ENCODE data around the gene FUBP1. TPM values are rescaled to one million over a fixed set of nuclear protein-coding genes. Genes with fewer than 3 reads are reported as not detected.

Gene FUBP1
- total and polyA plus RNA-seq, 2 donors (not counting 1 experiment from before 2014, with no cell fraction given) = 95.8 to 249 TPM

- no peak overlapping the region for H3K4me3 ChIP-seq (ENCODE audit: control extremely low read depth in 1 of 5, extremely low read depth in 1 of 5, insufficient read depth in 1 of 5, low read depth in 2 of 5, low read length in 4 of 5)
- TF ChIP-seq EZH2 (IDR thresholded peaks at IDR 0.05; ENCODE audit: borderline replicate concordance, insufficient read depth, low read depth, low read length, poor library complexity, severe bottlenecking) = no peak
- no peak for TF ChIP-seq CTCF (IDR thresholded peaks at IDR 0.05)
- H3K4me1 ChIP-seq (ENCODE audit: control insufficient read depth in 2 of 2, insufficient read depth in 2 of 2, low read length in 2 of 2) = no peaks in the 10 kb centered on the region
- intact Hi-C loops (cut with micrococcal nuclease) = no loop called here
- ChIA-PET CTCF (no interaction called here), POLR2A (no interaction called here)
- no peaks in the 10 kb centered on the region for H3K27me3 Mint-ChIP-seq
- DNase-seq (no peak), ATAC-seq (ENCODE audit: low read depth) (no peak)
- no peak overlapping the region for H3K4me3 Mint-ChIP-seq
- peaks cover 62% of the 10 kb centered on the region for H3K79me2 ChIP-seq (ENCODE audit: control insufficient read depth, insufficient read depth, low read length)
- H3K27me3 ChIP-seq (replicated peaks in 1 of 4; ENCODE audit: control extremely low read depth in 1 of 4, control insufficient read depth in 3 of 4, insufficient read depth in 4 of 4, low read length in 3 of 4) = no peaks in the 10 kb centered on the region
- no peaks in the 10 kb centered on the region for H3K9me3 Mint-ChIP-seq (ENCODE audit: insufficient read depth)
- H3K36me3 ChIP-seq (replicated peaks in 1 of 2; ENCODE audit: control extremely low read depth in 1 of 2, control insufficient read depth in 1 of 2, extremely low read depth in 1 of 2, insufficient read depth in 2 of 2, low read length in 1 of 2) = peaks cover 37 to 97% of the 10 kb centered on the region in 2 experiments
- peaks cover 67% of the 10 kb centered on the region for H4K20me1 ChIP-seq (ENCODE audit: control insufficient read depth, insufficient read depth, low read length, poor library complexity, severe bottlenecking)
- H2AFZ ChIP-seq (ENCODE audit: insufficient read depth, low read depth, low read length, poor library complexity, severe bottlenecking) = no peak overlapping the region
- H3K4me2 ChIP-seq (replicated peaks; ENCODE audit: low read depth, low read length, poor library complexity, severe bottlenecking) = no peak overlapping the region
- no peak overlapping the region for H3K27ac Mint-ChIP-seq
- H3K9me3 ChIP-seq (ENCODE audit: control extremely low read depth in 1 of 3, control insufficient read depth in 2 of 3, insufficient read depth in 1 of 3, low read length in 2 of 3) = no peaks in the 10 kb centered on the region
- WGBS (ENCODE audit: insufficient coverage) = 100% methylated on average over 2 of the region's 2 CpGs
- no peak overlapping the region for H3K27ac ChIP-seq (ENCODE audit: low read length in 2 of 2)
- H3K4me1 Mint-ChIP-seq = peaks cover 4% of the 10 kb centered on the region
- H3K9ac ChIP-seq (ENCODE audit: low read length) = no peak overlapping the region
Measured at GRCh38 chr1:77961392-77961791, 17.5 kb downstream of the FUBP1 start.

GRCh38 chr1:77958850-77959249, 20.0 kb downstream of the FUBP1 start:
- no peak overlapping the region for H3K4me3 ChIP-seq (ENCODE audit: control extremely low read depth in 1 of 5, extremely low read depth in 1 of 5, insufficient read depth in 1 of 5, low read depth in 2 of 5, low read length in 4 of 5)
- ChIA-PET CTCF (no interaction called here), POLR2A (no interaction called here)
- Mint-ChIP-seq H3K27me3 (no peaks in the 10 kb centered on the region), H3K4me1 (no peaks in the 10 kb centered on the region), H3K27ac (no peak overlapping the region), H3K4me3 (no peak overlapping the region), H3K9me3 (ENCODE audit: insufficient read depth) (no peaks in the 10 kb centered on the region)
- ATAC-seq (ENCODE audit: low read depth) = no peak
- no CpG with 5 or more reads among the region's 2 CpGs for WGBS (ENCODE audit: insufficient coverage)
- peaks cover 62% of the 10 kb centered on the region for H4K20me1 ChIP-seq (ENCODE audit: control insufficient read depth, insufficient read depth, low read length, poor library complexity, severe bottlenecking)
- H3K27ac ChIP-seq (ENCODE audit: low read length in 2 of 2) = no peak overlapping the region
- no peak overlapping the region for H2AFZ ChIP-seq (ENCODE audit: insufficient read depth, low read depth, low read length, poor library complexity, severe bottlenecking)
- peaks cover 49% of the 10 kb centered on the region for H3K79me2 ChIP-seq (ENCODE audit: control insufficient read depth, insufficient read depth, low read length)
- no peak for DNase-seq
- H3K9me3 ChIP-seq (ENCODE audit: control extremely low read depth in 1 of 3, control insufficient read depth in 2 of 3, insufficient read depth in 1 of 3, low read length in 2 of 3) = no peaks in the 10 kb centered on the region
- H3K4me2 ChIP-seq (replicated peaks; ENCODE audit: low read depth, low read length, poor library complexity, severe bottlenecking) = no peak overlapping the region
- intact Hi-C loops (cut with micrococcal nuclease) = no loop called here
- TF ChIP-seq EZH2 (IDR thresholded peaks at IDR 0.05; ENCODE audit: borderline replicate concordance, insufficient read depth, low read depth, low read length, poor library complexity, severe bottlenecking) (no peak), CTCF (IDR thresholded peaks at IDR 0.05) (no peak)
- no peaks in the 10 kb centered on the region for H3K4me1 ChIP-seq (ENCODE audit: control insufficient read depth in 2 of 2, insufficient read depth in 2 of 2, low read length in 2 of 2)
- H3K27me3 ChIP-seq (replicated peaks in 1 of 4; ENCODE audit: control extremely low read depth in 1 of 4, control insufficient read depth in 3 of 4, insufficient read depth in 4 of 4, low read length in 3 of 4) = no peaks in the 10 kb centered on the region
- H3K36me3 ChIP-seq (replicated peaks in 1 of 2; ENCODE audit: control extremely low read depth in 1 of 2, control insufficient read depth in 1 of 2, extremely low read depth in 1 of 2, insufficient read depth in 2 of 2, low read length in 1 of 2) = peaks cover 37 to 97% of the 10 kb centered on the region in 2 experiments
- no peak overlapping the region for H3K9ac ChIP-seq (ENCODE audit: low read length)
